Endothelial cell of umbilical vein (primary cell): ENCODE results near the gene YEATS4. TPM values are rescaled to one million over a fixed set of nuclear protein-coding genes. Genes with fewer than 3 reads are reported as not detected.

Source experiments
- BruUV-seq: library from RNA; stranded (reverse); fragments of 400-500 nt; replicated peaks from 2 replicates; lab custom pipeline; 2021; lab: Mats Ljungman, UMichigan
- CTCF ChIA-PET: fragments of 300-600, 350-600 bp; sonication (Branson Sonifier 250); formaldehyde crosslinking; loops from one replicate; lab custom pipeline; 2021; ENCODE audit warnings: antibody characterized with exemption, inconsistent platforms; lab: Charles Lee
- POLR2A ChIA-PET: fragments of 300-600, 350-600 bp; sonication (Branson Sonifier 250); formaldehyde crosslinking; loops from one replicate; lab custom pipeline; 2021; ENCODE audit warnings: antibody characterized with exemption, inconsistent platforms; lab: Charles Lee
- DNase-seq: peaks from one replicate; pipeline ENCODE4 v3.0.0-alpha.2; 2011; ENCODE audit warnings: low read depth, low spot score
- FAIRE-seq: peaks from 2 replicates; lab custom pipeline; 2011; peaks lifted over from hg19 to GRCh38; lab: Jason Lieb, UNC
- H2AFZ ChIP-seq: 2 replicates; pipeline ENCODE4 v1.6.0; 2012; ENCODE audit warnings: low read depth, low read length, control low read depth, inconsistent platforms
- H3K27ac ChIP-seq: 2 replicates; pipeline ENCODE4 v1.5.1; 2011; ENCODE audit warnings: low read depth, mild to moderate bottlenecking, control low read depth, low read length, moderate library complexity; ENCODE audit not compliant: insufficient read depth
- H3K27me3 ChIP-seq, 2 experiments: 2 replicates each; pipeline versions ENCODE4 v1.6.0 to v1.6.1; 2011; ENCODE audit warnings: low read length in 2 of 2, mixed read lengths in 1 of 2; ENCODE audit not compliant: control insufficient read depth in 2 of 2, insufficient read depth in 2 of 2
- H3K36me3 ChIP-seq, 2 experiments: 2 replicates in 1 of 2; 3 replicates in 1 of 2; pipeline ENCODE4 v1.5.1; 2011; ENCODE audit warnings: low read length in 2 of 2, mild to moderate bottlenecking in 1 of 2, moderate library complexity in 1 of 2; ENCODE audit not compliant: control insufficient read depth in 2 of 2, insufficient read depth in 2 of 2; ENCODE audit errors: extremely low read depth in 1 of 2
- H3K4me1 ChIP-seq: 3 replicates; pipeline ENCODE4 v1.5.1; 2011; ENCODE audit warnings: mild to moderate bottlenecking, low read length; ENCODE audit not compliant: control insufficient read depth, insufficient read depth; ENCODE audit errors: extremely low read depth
- H3K4me2 ChIP-seq: 2 replicates; pipeline ENCODE4 v1.6.1; 2011; ENCODE audit warnings: low read length, control low read depth, mixed read lengths; ENCODE audit not compliant: insufficient read depth
- H3K4me3 ChIP-seq, 3 experiments: fragments of 200-600 bp in 1 of 3; sonication (generic), shearing (Covaris generic) in 1 of 3; replicated peaks in 1 of 3; 2 replicates each; pipeline ENCODE4 v1.5.1; 2011 to 2016; ENCODE audit warnings: control low read depth in 3 of 3, low read length in 3 of 3, mild to moderate bottlenecking in 2 of 3, inconsistent platforms in 1 of 3, low read depth in 1 of 3, moderate library complexity in 1 of 3; ENCODE audit not compliant: insufficient read depth in 1 of 3
- H3K79me2 ChIP-seq: 2 replicates; pipeline ENCODE4 v1.6.0; 2012; ENCODE audit warnings: low read length, inconsistent platforms; ENCODE audit not compliant: control insufficient read depth, insufficient read depth
- H3K9ac ChIP-seq: replicated peaks from 2 replicates; pipeline ENCODE3; 2011; ENCODE audit warnings: low read length, control low read depth; ENCODE audit not compliant: insufficient read depth; ENCODE audit errors: extremely low read depth
- H3K9me1 ChIP-seq: replicated peaks from 3 replicates; pipeline ENCODE4 v1.6.0; 2011; ENCODE audit warnings: mild to moderate bottlenecking, low read length; ENCODE audit not compliant: control insufficient read depth, insufficient read depth; ENCODE audit errors: extremely low read depth
- H3K9me3 ChIP-seq: replicated peaks from 2 replicates; pipeline ENCODE4 v1.5.1; 2012; ENCODE audit warnings: low read length, inconsistent platforms; ENCODE audit not compliant: control insufficient read depth, insufficient read depth
- H4K20me1 ChIP-seq: replicated peaks from 2 replicates; pipeline ENCODE3; 2011; ENCODE audit warnings: mild to moderate bottlenecking, low read length; ENCODE audit not compliant: control insufficient read depth, insufficient read depth; ENCODE audit errors: extremely low read depth
- CTCF ChIP-seq, 2 donors: IDR thresholded peaks; 1 replicate in 1 of 2; 2 replicates in 1 of 2; pipeline ENCODE4 v1.5.1; 2011; ENCODE audit warnings: low read length in 2 of 2, mild to moderate bottlenecking in 2 of 2, moderate library complexity in 2 of 2, control low read depth in 1 of 2, inconsistent platforms in 1 of 2, low read depth in 1 of 2; ENCODE audit not compliant: insufficient read depth in 1 of 2; ENCODE audit errors: extremely low read depth in 1 of 2
- EZH2 ChIP-seq: IDR thresholded peaks from 2 replicates; pipeline ENCODE4 v1.6.1; 2012; ENCODE audit warnings: borderline replicate concordance, low read depth, mild to moderate bottlenecking, moderate library complexity, low read length, inconsistent platforms; ENCODE audit not compliant: severe bottlenecking
- FOS ChIP-seq: IDR thresholded peaks from 2 replicates; pipeline ENCODE4 v1.6.1; 2011; ENCODE audit warnings: mild to moderate bottlenecking, low read length, moderate library complexity, borderline replicate concordance; ENCODE audit not compliant: insufficient read depth
- GATA2 ChIP-seq: IDR thresholded peaks from 2 replicates; pipeline ENCODE4 v1.7.0; 2011; ENCODE audit warnings: low read depth, mild to moderate bottlenecking, moderate library complexity, mixed read lengths, low read length; ENCODE audit not compliant: insufficient read length, insufficient read depth
- JUN ChIP-seq: IDR thresholded peaks from 2 replicates; pipeline ENCODE4 v1.6.1; 2011; ENCODE audit warnings: borderline replicate concordance, low read depth; ENCODE audit not compliant: insufficient read length, insufficient read depth
- MYC ChIP-seq: IDR thresholded peaks from one replicate; pipeline ENCODE4 v1.6.1; 2011; ENCODE audit warnings: mild to moderate bottlenecking, low read depth, low read length
- POLR2A ChIP-seq: IDR thresholded peaks from 2 replicates; pipeline ENCODE4 v1.6.1; 2012; ENCODE audit warnings: low read depth, mild to moderate bottlenecking, control low read depth, low read length
- POLR2AphosphoS5 ChIP-seq: IDR thresholded peaks from 2 replicates; pipeline ENCODE4 v1.6.1; 2012; ENCODE audit warnings: low read depth, mild to moderate bottlenecking, control low read depth, low read length, moderate library complexity; ENCODE audit not compliant: insufficient read depth
- dilution Hi-C: fragments of 300-500 bp; cut with MboI; formaldehyde crosslinking; loops from one replicate; pipeline ENCODE4 v1.15.0; 2019; ENCODE audit warnings: low sequenced_read_pairs; ENCODE audit not compliant: extremely low pct_ligation_motif_present
- intact Hi-C: fragments of 100-400 bp; cut with micrococcal nuclease; formaldehyde crosslinking; loops from one replicate; pipeline ENCODE4 v1.10.0; 2022
- polyA plus RNA-seq, 4 experiments: library from polyadenylated mRNA; depleted of rRNA in 3 of 4; stranded (reverse) in 3 of 4; unstranded in 1 of 4; fragments of >200 nt; gene quantifications; 2 replicates each; pipeline versions ENCODE4 v1.2.1 to v1.2.3, GENCODE V29; 2011 to 2012; ENCODE audit warnings: missing spikeins in 1 of 4
- total RNA-seq: library from RNA; stranded (reverse); gene quantifications from 2 replicates; pipeline ENCODE4 v1.2.3, GENCODE V29; 2021
- TF ChIP-seq, protein P1 (sequence below): IDR thresholded peaks from 2 replicates; pipeline ENCODE4 v1.6.1; 2011; ENCODE audit not compliant: insufficient read depth, insufficient read length

YEATS4 gene
- total and polyA plus RNA-seq, 2 donors (not counting 3 experiments of a cell fraction or from before 2014, with no cell fraction given) = 13.6 to 16.7 TPM

DNA sequence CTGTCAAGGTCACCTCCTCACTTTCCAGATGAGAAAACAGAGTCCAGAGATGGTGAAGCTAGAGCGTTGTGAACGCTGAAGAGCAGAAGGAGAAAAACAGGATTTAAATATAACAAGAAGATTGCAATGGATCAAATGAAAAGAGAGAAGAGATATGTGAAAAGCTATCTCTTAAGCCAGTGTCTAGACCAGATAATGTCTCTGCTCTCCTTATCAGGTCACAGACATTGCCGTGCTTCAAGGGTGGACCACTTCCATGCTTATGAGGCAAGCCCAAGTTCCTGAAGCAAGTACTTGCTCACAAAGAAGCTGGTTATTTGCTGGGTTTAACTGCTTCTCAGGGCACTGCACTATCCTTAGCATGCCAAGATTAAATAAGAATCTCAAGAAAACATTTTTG, 79.0 kb downstream of the YEATS4 start:
- BruUV-seq = no TSS peak
- Histone ChIP-seq H3K9me1 (no peaks in the 10 kb centered on the region), H3K79me2 (no peaks in the 10 kb centered on the region), H3K4me3 (no peak overlapping the region), H3K4me1 (peaks cover 6% of the 10 kb centered on the region), H3K9ac (no peak overlapping the region), H3K36me3 (no peaks in the 10 kb centered on the region), H3K9me3 (no peaks in the 10 kb centered on the region), H4K20me1 (no peaks in the 10 kb centered on the region), H3K4me2 (no peak overlapping the region), H2AFZ (no peak overlapping the region), H3K27ac (no peak overlapping the region), H3K27me3 (no peaks in the 10 kb centered on the region)
- CTCF ChIA-PET = interaction anchor here (0.7 to 1.1 kb wide), 2 partner anchors 10 to 24 kb away, joined by 3 read pairs; no protein-coding TSS in a partner anchor
- POLR2A ChIA-PET = no interaction called here
- intact Hi-C loops = no loop called here
- dilution Hi-C loops = no loop called here
- TF ChIP-seq EZH2 (no peak), JUN (no peak), POLR2AphosphoS5 (no peak), MYC (no peak), POLR2A (no peak)
- TF ChIP-seq, protein P1, sequence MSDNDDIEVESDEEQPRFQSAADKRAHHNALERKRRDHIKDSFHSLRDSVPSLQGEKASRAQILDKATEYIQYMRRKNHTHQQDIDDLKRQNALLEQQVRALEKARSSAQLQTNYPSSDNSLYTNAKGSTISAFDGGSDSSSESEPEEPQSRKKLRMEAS = no peak
- DNase-seq (no peak), FAIRE-seq (no peak)

GRCh38 chr12:69440016-69440415, 80.5 kb downstream of the YEATS4 start:
- Histone ChIP-seq H3K27me3 (no peaks in the 10 kb centered on the region), H3K36me3 (no peaks in the 10 kb centered on the region), H3K4me2 (no peak overlapping the region), H3K9me3 (no peaks in the 10 kb centered on the region), H4K20me1 (no peaks in the 10 kb centered on the region), H3K4me1 (peaks cover 6% of the 10 kb centered on the region), H2AFZ (no peak overlapping the region), H3K79me2 (no peaks in the 10 kb centered on the region), H3K4me3 (no peak overlapping the region), H3K9me1 (no peaks in the 10 kb centered on the region), H3K27ac (no peak overlapping the region), H3K9ac (no peak overlapping the region)
- no peak for TF ChIP-seq EZH2
- TF ChIP-seq, protein P1 = no peak
- TF ChIP-seq FOS = no peak
- no peak for TF ChIP-seq MYC
- TF ChIP-seq POLR2A = no peak
- TF ChIP-seq CTCF (IDR thresholded peaks at IDR 0.05; ENCODE audit: extremely low read depth in 1 of 2, insufficient read depth in 1 of 2, low read depth in 1 of 2, low read length in 2 of 2) = no peak
- no peak for TF ChIP-seq GATA2
- no peak for TF ChIP-seq POLR2AphosphoS5
- no peak for TF ChIP-seq JUN
- dilution Hi-C loops (no loop called here), intact Hi-C loops (no loop called here)
- ChIA-PET POLR2A (no interaction called here), CTCF (no interaction called here)
- FAIRE-seq = no peak
- BruUV-seq = no TSS peak
- DNase-seq = no peak
